ENCODE results near the gene PLXNA2.
A peak's percentile ranks its signal among the peaks of the same experiment; 100 is the strongest.

The PLXNA2 gene

GRCh38 chr1:208108213-208108608, 136.0 kb downstream of the PLXNA2 start:
- H3K4me3 ChIP-seq (replicated peaks; ENCODE audit: low read depth, low read length) = no peak overlapping the region
- TF ChIP-seq CTCF (IDR thresholded peaks at IDR 0.05; ENCODE audit: low read length, missing control alignments) = no peak
- peak; percentile 43 for DNase-seq (ENCODE audit: low read depth)

- H3K4me3 ChIP-seq (replicated peaks; ENCODE audit: low read depth, low read length) = no peak overlapping the region
- no peak for TF ChIP-seq CTCF (IDR thresholded peaks at IDR 0.05; ENCODE audit: low read length, missing control alignments)
- DNase-seq (ENCODE audit: low read depth) = peak; percentile 81
These were observed 136.6 kb downstream of the PLXNA2 start for GRCh38 chr1:208107425-208108212.

GRCh38 chr1:208106218-208106617, 138.0 kb downstream of the PLXNA2 start:
- no peak overlapping the region for H3K4me3 ChIP-seq (replicated peaks; ENCODE audit: low read depth, low read length)
- no peak for TF ChIP-seq CTCF (IDR thresholded peaks at IDR 0.05; ENCODE audit: low read length, missing control alignments)

GRCh38 chr1:208105756-208106155, 138.4 kb downstream of the PLXNA2 start:
- TF ChIP-seq CTCF (IDR thresholded peaks at IDR 0.05; ENCODE audit: low read length, missing control alignments) = no peak
- H3K4me3 ChIP-seq (replicated peaks; ENCODE audit: low read depth, low read length) = no peak overlapping the region
- DNase-seq (ENCODE audit: low read depth) = no peak

More at GRCh38 chr1:208106218-208106617, 138.0 kb downstream of the PLXNA2 start:
- DNase-seq (ENCODE audit: low read depth) = no peak

- H3K4me3 ChIP-seq (replicated peaks; ENCODE audit: low read depth, low read length) = no peak overlapping the region
- DNase-seq (ENCODE audit: low read depth) = no peak
- TF ChIP-seq CTCF (IDR thresholded peaks at IDR 0.05; ENCODE audit: low read length, missing control alignments) = no peak
These were observed 140.3 kb downstream of the PLXNA2 start for GRCh38 chr1:208103597-208104513.

GRCh38 chr1:208101661-208102431, 142.3 kb downstream of the PLXNA2 start:
- TF ChIP-seq CTCF (IDR thresholded peaks at IDR 0.05; ENCODE audit: low read length, missing control alignments) = no peak
- peak; percentile 90 for DNase-seq (ENCODE audit: low read depth)

More at GRCh38 chr1:208101661-208102431, 142.3 kb downstream of the PLXNA2 start:
- H3K4me3 ChIP-seq (replicated peaks; ENCODE audit: low read depth, low read length) = no peak overlapping the region
